Transverse colon (tissue), 3 donors: ENCODE data around the gene NKX2-3.

Experiments
- EP300 ChIP-seq: sonication (generic); formaldehyde crosslinking; IDR thresholded peaks from one replicate; pipeline ENCODE4 v1.6.1; 2017; ENCODE audit warnings: antibody characterized with exemption, low read depth
- POLR2A ChIP-seq: fragments of 450-650 bp; IDR thresholded peaks from one replicate; pipeline ENCODE4 v1.6.1; 2016; ENCODE audit warnings: antibody characterized with exemption, mild to moderate bottlenecking, moderate library complexity
- TF ChIP-seq, protein P1 (sequence below), 5 experiments: fragments of 200-600 bp in 3 of 5; fragments of 450-650 bp in 2 of 5; sonication (generic) in 3 of 5; IDR thresholded peaks; 1 replicate in 2 of 5; 2 replicates in 3 of 5; pipeline ENCODE4 v1.5.1; 2016 to 2017; ENCODE audit warnings: antibody characterized with exemption in 5 of 5, inconsistent platforms in 3 of 5, mild to moderate bottlenecking in 2 of 5, moderate library complexity in 1 of 5

DNA sequence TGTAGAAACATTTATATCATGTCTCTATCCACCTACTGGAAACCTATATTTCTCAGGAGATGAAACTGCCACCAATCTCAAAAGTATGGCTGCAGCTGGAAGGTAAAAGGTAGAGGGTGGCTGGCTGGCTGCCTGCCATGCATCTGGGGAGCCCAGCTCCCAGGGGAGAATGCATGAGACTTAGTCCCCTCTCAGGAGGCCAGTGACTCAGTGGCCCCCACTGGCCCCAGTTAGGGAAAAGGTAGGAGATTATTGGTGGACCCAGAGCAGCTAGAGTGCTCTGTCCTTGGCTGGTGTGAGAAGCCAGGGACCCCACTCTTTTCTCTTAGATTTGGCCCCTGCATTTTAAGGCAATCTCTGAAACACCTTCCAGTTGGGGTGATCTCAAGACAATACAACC is 6.8 kb upstream of the NKX2-3 start:
- TF ChIP-seq POLR2A (no peak), EP300 (no peak)
- TF ChIP-seq, protein P1, sequence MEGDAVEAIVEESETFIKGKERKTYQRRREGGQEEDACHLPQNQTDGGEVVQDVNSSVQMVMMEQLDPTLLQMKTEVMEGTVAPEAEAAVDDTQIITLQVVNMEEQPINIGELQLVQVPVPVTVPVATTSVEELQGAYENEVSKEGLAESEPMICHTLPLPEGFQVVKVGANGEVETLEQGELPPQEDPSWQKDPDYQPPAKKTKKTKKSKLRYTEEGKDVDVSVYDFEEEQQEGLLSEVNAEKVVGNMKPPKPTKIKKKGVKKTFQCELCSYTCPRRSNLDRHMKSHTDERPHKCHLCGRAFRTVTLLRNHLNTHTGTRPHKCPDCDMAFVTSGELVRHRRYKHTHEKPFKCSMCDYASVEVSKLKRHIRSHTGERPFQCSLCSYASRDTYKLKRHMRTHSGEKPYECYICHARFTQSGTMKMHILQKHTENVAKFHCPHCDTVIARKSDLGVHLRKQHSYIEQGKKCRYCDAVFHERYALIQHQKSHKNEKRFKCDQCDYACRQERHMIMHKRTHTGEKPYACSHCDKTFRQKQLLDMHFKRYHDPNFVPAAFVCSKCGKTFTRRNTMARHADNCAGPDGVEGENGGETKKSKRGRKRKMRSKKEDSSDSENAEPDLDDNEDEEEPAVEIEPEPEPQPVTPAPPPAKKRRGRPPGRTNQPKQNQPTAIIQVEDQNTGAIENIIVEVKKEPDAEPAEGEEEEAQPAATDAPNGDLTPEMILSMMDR (IDR thresholded peaks at IDR 0.05) = no peak
